OCI-LY3 (cell line): Measurements from ENCODE around the gene HIVEP2.

Experiments used
- H2AFZ ChIP-seq: fragments of 200-600, 300-600 bp; shearing (Covaris generic); 2 replicates; pipeline ENCODE4 v1.6.0; 2014; ENCODE audit warnings: antibody characterized with exemption, low read depth, low read length
- H3K27ac ChIP-seq: fragments of 200-600, 300-600 bp; sonication (generic); 2 replicates; pipeline ENCODE4 v1.5.1; 2014; ENCODE audit warnings: mild to moderate bottlenecking, low read length, moderate library complexity, mixed read lengths
- H3K27me3 ChIP-seq: fragments of 200-600, 300-600 bp; sonication (generic); 2 replicates; pipeline ENCODE4 v1.6.1; 2014; ENCODE audit warnings: low read depth, low read length, mixed read lengths
- H3K36me3 ChIP-seq: fragments of 200-600, 300-600 bp; sonication (generic); replicated peaks from 2 replicates; pipeline ENCODE3; 2014; ENCODE audit warnings: low read depth, low read length, mixed read lengths
- H3K4me1 ChIP-seq: fragments of 300-600, 200-600 bp; sonication (generic); 2 replicates; pipeline ENCODE4 v1.6.1; 2014; ENCODE audit warnings: low read length, mixed read lengths
- H3K4me2 ChIP-seq: fragments of 200-600, 300-600 bp; sonication (generic); 2 replicates; pipeline ENCODE4 v1.6.1; 2014; ENCODE audit warnings: low read length, mixed read lengths
- H3K4me3 ChIP-seq: fragments of 300-600, 200-600 bp; sonication (generic); 2 replicates; pipeline ENCODE4 v1.5.1; 2014; ENCODE audit warnings: antibody characterized with exemption, mild to moderate bottlenecking, low read length, moderate library complexity
- H3K79me2 ChIP-seq: fragments of 300-600, 200-600 bp; shearing (Covaris generic); 2 replicates; pipeline ENCODE4 v1.6.1; 2014; ENCODE audit warnings: mild to moderate bottlenecking, low read length, mixed read lengths
- H3K9ac ChIP-seq: fragments of 300-600, 200-600 bp; shearing (Covaris generic); 2 replicates; pipeline ENCODE4 v1.6.0; 2014; ENCODE audit warnings: mild to moderate bottlenecking, low read length, moderate library complexity
- H3K9me3 ChIP-seq: fragments of 200-600, 300-600 bp; shearing (Covaris generic); 2 replicates; pipeline ENCODE4 v1.6.1; 2014; ENCODE audit warnings: low read length, mixed read lengths; ENCODE audit not compliant: insufficient read depth
- H4K20me1 ChIP-seq: fragments of 200-600, 300-600 bp; sonication (generic); 2 replicates; pipeline ENCODE4 v1.6.1; 2016; ENCODE audit warnings: low read length, mixed read lengths; ENCODE audit not compliant: insufficient read depth
- CTCF ChIP-seq: fragments of 200-600, 300-600 bp; sonication (generic); IDR thresholded peaks from 2 replicates; pipeline ENCODE4 v1.5.1; 2014; ENCODE audit warnings: antibody characterized with exemption, low read length, low read depth
- EZH2phosphoT487 ChIP-seq: fragments of 200-600 bp; shearing (Covaris generic); IDR thresholded peaks from 2 replicates; pipeline ENCODE4 v1.6.1; 2018; ENCODE audit warnings: antibody characterized with exemption, mixed run types, low read depth

Gene HIVEP2

GRCh38 chr6:142830807-142831206, 114.2 kb downstream of the HIVEP2 start:
- Histone ChIP-seq H3K27ac (no peak overlapping the region), H3K4me1 (no peaks in the 10 kb centered on the region), H3K4me3 (no peak overlapping the region), H2AFZ (no peak overlapping the region), H3K9ac (no peak overlapping the region), H3K36me3 (no peaks in the 10 kb centered on the region), H3K9me3 (no peaks in the 10 kb centered on the region), H4K20me1 (no peaks in the 10 kb centered on the region), H3K4me2 (no peak overlapping the region), H3K27me3 (no peaks in the 10 kb centered on the region), H3K79me2 (no peaks in the 10 kb centered on the region)
- TF ChIP-seq EZH2phosphoT487 (no peak), CTCF (no peak)

- Histone ChIP-seq H3K9me3 (no peaks in the 10 kb centered on the region), H3K27ac (no peak overlapping the region), H3K4me2 (no peak overlapping the region), H4K20me1 (no peaks in the 10 kb centered on the region), H3K27me3 (no peaks in the 10 kb centered on the region), H3K36me3 (no peaks in the 10 kb centered on the region), H2AFZ (no peak overlapping the region), H3K79me2 (no peaks in the 10 kb centered on the region), H3K9ac (no peak overlapping the region), H3K4me3 (no peak overlapping the region), H3K4me1 (no peaks in the 10 kb centered on the region)
- no peak for TF ChIP-seq CTCF
- no peak for TF ChIP-seq EZH2phosphoT487
Measured at GRCh38 chr6:142830116-142830710, 114.8 kb downstream of the HIVEP2 start.

DNA sequence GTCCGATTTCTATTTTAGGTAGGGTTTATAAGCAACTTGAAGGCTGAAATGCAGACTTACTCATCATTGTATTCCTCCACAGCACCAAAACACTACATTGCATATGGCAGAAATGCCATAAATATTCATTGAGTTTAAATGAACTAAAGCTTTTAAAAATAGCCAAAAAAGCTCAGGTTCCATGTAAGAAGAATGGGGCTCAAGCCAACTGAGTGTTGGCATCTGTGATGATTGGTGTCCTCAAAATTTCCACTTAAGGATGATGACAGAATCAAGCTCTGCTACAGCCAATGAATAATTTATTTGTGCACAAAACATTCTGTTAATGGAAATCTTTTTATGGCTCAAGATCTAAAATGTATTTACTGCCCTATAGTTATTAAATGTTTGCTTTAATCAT, 115.4 kb downstream of the HIVEP2 start:
- TF ChIP-seq EZH2phosphoT487: no peak
- no peak for TF ChIP-seq CTCF
- Histone ChIP-seq H3K27me3 (no peaks in the 10 kb centered on the region), H3K9ac (no peak overlapping the region), H2AFZ (no peak overlapping the region), H3K36me3 (no peaks in the 10 kb centered on the region), H3K4me3 (no peak overlapping the region), H3K4me2 (no peak overlapping the region), H3K27ac (no peak overlapping the region), H4K20me1 (no peaks in the 10 kb centered on the region), H3K9me3 (no peaks in the 10 kb centered on the region), H3K79me2 (no peaks in the 10 kb centered on the region), H3K4me1 (no peaks in the 10 kb centered on the region)

- Histone ChIP-seq H3K9ac (no peak overlapping the region), H3K9me3 (no peaks in the 10 kb centered on the region), H3K36me3 (peaks cover 5% of the 10 kb centered on the region), H3K4me2 (no peak overlapping the region), H3K4me3 (no peak overlapping the region), H3K79me2 (0 out of 2 replicates have a peak, but pooled peaks cover 5% of the 10 kb centered on the region), H2AFZ (no peak overlapping the region), H3K27ac (no peak overlapping the region), H3K4me1 (peaks cover 6% of the 10 kb centered on the region), H4K20me1 (peaks cover 3% of the 10 kb centered on the region), H3K27me3 (no peaks in the 10 kb centered on the region)
- TF ChIP-seq CTCF: no peak
- TF ChIP-seq EZH2phosphoT487: no peak
Measured at GRCh38 chr6:142827991-142828390, 117.0 kb downstream of the HIVEP2 start.
